Esophagus squamous epithelium (tissue), 4 donors: ENCODE data around the gene POLR3GL.

ENCODE experiments used
- CTCF ChIP-seq, 6 experiments: fragments of 450-650 bp in 4 of 6; fragments of 200-600 bp in 2 of 6; sonication (generic) in 2 of 6; IDR thresholded peaks; one replicate each; pipeline ENCODE4 v1.5.1; 2016 to 2019; ENCODE audit warnings: antibody characterized with exemption in 6 of 6, mild to moderate bottlenecking in 4 of 6, moderate library complexity in 4 of 6
- POLR2A ChIP-seq, 4 donors: fragments of 450-650 bp; IDR thresholded peaks; one replicate each; pipeline ENCODE4 v1.6.1; 2017; ENCODE audit warnings: antibody characterized with exemption in 4 of 4, mild to moderate bottlenecking in 4 of 4, moderate library complexity in 3 of 4

GRCh38 chr1:146021050-146021445 lies 56.6 kb downstream of the POLR3GL start:
- TF ChIP-seq POLR2A (IDR thresholded peaks at IDR 0.05) (no peak), CTCF (IDR thresholded peaks at IDR 0.05) (no peak)
